HepG2 (cell line): ENCODE data around the gene PRSS33. TPM values are rescaled to one million over a fixed set of nuclear protein-coding genes. Genes with fewer than 3 reads are reported as not detected.

Source experiments
- ATAC-seq: fragments of 200-7000 bp; cut with Tn5 transposase; 3 replicates; pipeline ENCODE4 v1.9.1; 2020; ENCODE audit warnings: mild to moderate bottlenecking, moderate library complexity
- BruUV-seq: library from RNA; stranded (reverse); fragments of 400-500 nt; replicated peaks from 2 replicates; lab custom pipeline; 2021; lab: Mats Ljungman, UMichigan
- CTCF ChIA-PET: fragments of 300-600 bp; formaldehyde crosslinking; extraction: SDS; loops from one replicate; lab custom pipeline; 2021; ENCODE audit warnings: low total read pairs, inconsistent platforms, low intra/inter-chr PET ratio; lab: Yijun Ruan, JAX
- POLR2A ChIA-PET: fragments of 350-600 bp; sonication (Branson Sonifier 250); formaldehyde crosslinking; loops from one replicate; lab custom pipeline; 2020; ENCODE audit warnings: antibody characterized with exemption, inconsistent platforms; lab: Yijun Ruan, JAX
- DNase-seq: peaks from one replicate; pipeline ENCODE4 v3.0.0-alpha.2; 2015; ENCODE audit warnings: low spot score
- FAIRE-seq: peaks from 3 replicates; lab custom pipeline; 2011; peaks lifted over from hg19 to GRCh38; lab: Jason Lieb, UNC
- H2AFZ ChIP-seq: one replicate; pipeline ENCODE4 v1.6.1; 2011; ENCODE audit warnings: low read length, inconsistent platforms
- H3K27ac ChIP-seq: fragments of 300-600 bp; 3 replicates; pipeline ENCODE4 v1.8.0; 2011; ENCODE audit warnings: mixed run types, mild to moderate bottlenecking, mixed read lengths, low read length, inconsistent platforms; ENCODE audit not compliant: insufficient read depth; ENCODE audit errors: extremely low read length
- H3K27me3 ChIP-seq, 2 experiments: fragments of 200-600 bp in 1 of 2; 2 replicates in 1 of 2; 3 replicates in 1 of 2; pipeline versions ENCODE4 v1.6.0 to v1.8.0; 2011; ENCODE audit warnings: low read length in 2 of 2, mild to moderate bottlenecking in 2 of 2, moderate library complexity in 2 of 2, inconsistent platforms in 1 of 2; ENCODE audit not compliant: insufficient read depth in 2 of 2, control insufficient read depth in 1 of 2
- H3K36me3 ChIP-seq, 2 experiments: fragments of 200-600 bp in 1 of 2; replicated peaks in 1 of 2; 2 replicates in 1 of 2; 3 replicates in 1 of 2; pipeline versions ENCODE4 v1.5.1 to v1.8.0; 2011; ENCODE audit warnings: low read length in 2 of 2, inconsistent platforms in 1 of 2; ENCODE audit not compliant: insufficient read depth in 2 of 2, control insufficient read depth in 1 of 2
- H3K4me1 ChIP-seq: 2 replicates; pipeline ENCODE4 v1.5.1; 2012; ENCODE audit warnings: low read length, inconsistent platforms; ENCODE audit not compliant: insufficient read depth
- H3K4me2 ChIP-seq: 2 replicates; pipeline ENCODE4 v1.6.0; 2011; ENCODE audit warnings: low read depth, low read length, inconsistent platforms
- H3K4me3 ChIP-seq, 3 experiments: fragments of 200-600 bp in 1 of 3; sonication (generic), shearing (Covaris generic) in 1 of 3; replicated peaks in 1 of 3; 2 replicates each; pipeline ENCODE4 v1.5.1; 2011 to 2016; ENCODE audit warnings: low read length in 3 of 3, inconsistent platforms in 2 of 3, low read depth in 2 of 3, mild to moderate bottlenecking in 2 of 3, control low read depth in 1 of 3, mixed read lengths in 1 of 3; ENCODE audit not compliant: insufficient read depth in 1 of 3
- H3K79me2 ChIP-seq: one replicate; pipeline ENCODE4 v1.6.1; 2011; ENCODE audit warnings: low read length, inconsistent platforms; ENCODE audit not compliant: insufficient read depth
- H3K9ac ChIP-seq: 2 replicates; pipeline ENCODE4 v1.6.0; 2011; ENCODE audit warnings: mild to moderate bottlenecking, low read depth, low read length, inconsistent platforms; ENCODE audit not compliant: insufficient read depth
- H3K9me3 ChIP-seq: 2 replicates; pipeline ENCODE4 v1.5.1; 2012; ENCODE audit warnings: mild to moderate bottlenecking, low read length
- H4K20me1 ChIP-seq: 2 replicates; pipeline ENCODE4 v1.6.0; 2011; ENCODE audit warnings: inconsistent platforms, mild to moderate bottlenecking, low read length, moderate library complexity; ENCODE audit not compliant: insufficient read depth
- ARNT2 ChIP-seq: sonication (generic); formaldehyde crosslinking; IDR thresholded peaks from 2 replicates; pipeline ENCODE4 v1.8.0; 2022; ENCODE audit warnings: mild to moderate bottlenecking, low read depth, missing genetic modification reagents, moderate library complexity
- BRCA1 ChIP-seq: sonication (generic); formaldehyde crosslinking; IDR thresholded peaks from 2 replicates; pipeline ENCODE4 v1.4.0; 2020; ENCODE audit warnings: missing genetic modification reagents
- CCAR2 ChIP-seq: fragments of 200-400 bp; formaldehyde crosslinking; optimal IDR thresholded peaks from 2 replicates; pipeline ENCODE3; 2018; ENCODE audit warnings: low read depth, mild to moderate bottlenecking, low read length, moderate library complexity
- HMGA1 ChIP-seq: sonication (generic); formaldehyde crosslinking; conservative IDR thresholded peaks from 2 replicates; pipeline ENCODE4 v1.4.0; 2020; ENCODE audit warnings: missing genetic modification reagents
- HNRNPUL1 ChIP-seq: fragments of 200-400 bp; formaldehyde crosslinking; IDR thresholded peaks from 2 replicates; pipeline ENCODE4 v1.6.1; 2017; ENCODE audit warnings: low read depth, mild to moderate bottlenecking, low read length, moderate library complexity
- KMT2B ChIP-seq: IDR thresholded peaks from 2 replicates; pipeline ENCODE4 v1.6.1; 2016; ENCODE audit warnings: missing genetic modification reagents, missing compliant biosample characterization
- MBD4 ChIP-seq: IDR thresholded peaks from 2 replicates; pipeline ENCODE4 v1.6.1; 2012; ENCODE audit warnings: low read length, inconsistent platforms, borderline replicate concordance
- MXD4 ChIP-seq: IDR thresholded peaks from 2 replicates; pipeline ENCODE4 v1.6.1; 2016; ENCODE audit warnings: mild to moderate bottlenecking, missing biosample characterization, missing genetic modification reagents
- NCOR1 ChIP-seq: fragments of 200-600 bp; sonication (generic); IDR thresholded peaks from 2 replicates; pipeline ENCODE4 v1.7.0; 2017; ENCODE audit warnings: antibody characterized with exemption, low read length, borderline replicate concordance
- NFAT5 ChIP-seq: sonication (generic); formaldehyde crosslinking; IDR thresholded peaks from 2 replicates; pipeline ENCODE4 v1.4.0; 2020; ENCODE audit warnings: missing genetic modification reagents
- PHB2 ChIP-seq: fragments of 450-650 bp; IDR thresholded peaks from 2 replicates; pipeline ENCODE4 v1.6.1; 2018; ENCODE audit not compliant: partially characterized antibody
- POLR2G ChIP-seq: fragments of 200-400 bp; formaldehyde crosslinking; IDR thresholded peaks from 2 replicates; pipeline ENCODE4 v1.6.1; 2018; ENCODE audit warnings: mild to moderate bottlenecking, low read depth, low read length, moderate library complexity
- ZBTB2 ChIP-seq: sonication (generic); formaldehyde crosslinking; IDR thresholded peaks from 2 replicates; pipeline ENCODE4 v1.8.0; 2022; ENCODE audit warnings: low read depth, missing genetic modification reagents
- ZNF10 ChIP-seq: sonication (generic); formaldehyde crosslinking; IDR thresholded peaks from 2 replicates; pipeline ENCODE4 v1.4.0; 2020; ENCODE audit warnings: mild to moderate bottlenecking, low read depth, missing genetic modification reagents, borderline replicate concordance
- ZNF136 ChIP-seq: sonication (generic); formaldehyde crosslinking; IDR thresholded peaks from 2 replicates; pipeline ENCODE4 v1.8.1; 2022; ENCODE audit warnings: low read depth, mild to moderate bottlenecking, moderate library complexity, missing genetic modification reagents
- ZNF543 ChIP-seq: sonication (generic); formaldehyde crosslinking; IDR thresholded peaks from 2 replicates; pipeline ENCODE4 v1.4.0; 2020; ENCODE audit warnings: mild to moderate bottlenecking, missing genetic modification reagents
- ZNF660 ChIP-seq: sonication (generic); formaldehyde crosslinking; IDR thresholded peaks from 2 replicates; pipeline ENCODE4 v1.5.1; 2020; ENCODE audit warnings: mild to moderate bottlenecking, low read depth, missing genetic modification reagents, borderline replicate concordance
- ZNF678 ChIP-seq: sonication (generic); formaldehyde crosslinking; IDR thresholded peaks from 2 replicates; pipeline ENCODE4 v1.4.0; 2020; ENCODE audit warnings: mild to moderate bottlenecking, missing genetic modification reagents
- WGBS: methylation state at CpG from one replicate; pipeline ENCODE4 v1.1.6; 2017; ENCODE audit warnings: low lambda C conversion rate; 5-methylcytosine and 5-hydroxymethylcytosine counted together
- in situ Hi-C: cut with HindIII; loops from 2 replicates; pipeline ENCODE4 v1.10.0; 2017; ENCODE audit warnings: low pct_unique_long_range_greater_than_20kb; ENCODE audit not compliant: extremely low pct_ligation_motif_present
- intact Hi-C: fragments of 100-400 bp; cut with micrococcal nuclease; formaldehyde crosslinking; loops from one replicate; pipeline ENCODE4 v1.10.0; 2022; ENCODE audit not compliant: unreplicated experiment
- polyA plus RNA-seq, 8 experiments: library from polyadenylated mRNA; depleted of rRNA in 3 of 8; stranded (reverse) in 7 of 8; unstranded in 1 of 8; fragments of >200 nt; fragmentation: Illumina TruSeq in 4 of 8; extraction: Trizol in 4 of 8; gene quantifications; 2 replicates each; pipeline versions ENCODE4 v1.2.1 to v1.2.3, GENCODE V29; 2011 to 2016; ENCODE audit warnings: low read depth in 4 of 8, missing spikeins in 1 of 8, mixed read lengths in 1 of 8; ENCODE audit not compliant: insufficient read depth in 1 of 8
- total RNA-seq, 5 experiments: library from RNA; depleted of rRNA; stranded (reverse); fragments of >200 nt; fragmentation: Illumina TruSeq; extraction: Trizol; gene quantifications; 2 replicates each; pipeline ENCODE4 v1.2.3, GENCODE V29; 2016; ENCODE audit warnings: low read depth in 1 of 5

The PRSS33 gene
- total and polyA plus RNA-seq, 2 of the 13 experiments (the other 11 are each of a cell fraction or from before 2014, with no cell fraction given) = not detected

GRCh38 chr16:2737238-2737605 is 50.1 kb downstream of the PRSS33 start (continued):
- TF ChIP-seq NFAT5 (CRISPR knock-in tag) (no peak), MBD4 (no peak), KMT2B (no peak), ZNF660 (CRISPR knock-in tag) (no peak)

- no peak overlapping the region for H3K27ac ChIP-seq
- CTCF ChIA-PET = no interaction called here
- H3K27me3 ChIP-seq = no peaks in the 10 kb centered on the region; a peak in 2 of 5 replicates
- FAIRE-seq (no peak), DNase-seq (no peak), ATAC-seq (no peak)
- POLR2A ChIA-PET = interaction anchor here (4.4 kb wide), 1 partner anchor 16 kb away, joined by 43 read pairs; the partner anchor contains the start of gene SRRM2
- no peak overlapping the region for H3K4me2 ChIP-seq
- no TSS peak for BruUV-seq
- peaks cover 49% of the 10 kb centered on the region for H3K4me1 ChIP-seq
- intact Hi-C loops (no loop called here), in situ Hi-C loops (no loop called here)
- 70% methylated on average over 8 of the region's 11 CpGs for WGBS
- H3K4me3 ChIP-seq = no peak overlapping the region
- no peaks in the 10 kb centered on the region for H3K36me3 ChIP-seq
- no peaks in the 10 kb centered on the region for H3K9me3 ChIP-seq
- no peaks in the 10 kb centered on the region for H3K79me2 ChIP-seq
- no peak overlapping the region for H2AFZ ChIP-seq
- H4K20me1 ChIP-seq = no peaks in the 10 kb centered on the region
- no peak overlapping the region for H3K9ac ChIP-seq
- TF ChIP-seq HNRNPUL1 (no peak), ZNF543 (CRISPR knock-in tag) (no peak), BRCA1 (CRISPR knock-in tag) (no peak), ARNT2 (CRISPR knock-in tag) (no peak), ZNF10 (no peak), ZBTB2 (CRISPR knock-in tag) (no peak), MXD4 (no peak), CCAR2 (no peak), PHB2 (no peak), POLR2G (no peak), NCOR1 (no peak), HMGA1 (CRISPR knock-in tag) (no peak), ZNF136 (CRISPR knock-in tag) (no peak), ZNF678 (CRISPR knock-in tag) (no peak)
These were observed 50.7 kb downstream of the PRSS33 start for GRCh38 chr16:2736476-2737237.
